GM23338 (cell line): ENCODE data around the gene TFDP1. TPM values are rescaled to one million over a fixed set of nuclear protein-coding genes. Genes with fewer than 3 reads are reported as not detected.

Experiments used
- ATAC-seq: fragments of 200-7000 bp; cut with Tn5 transposase; 3 replicates; pipeline ENCODE4 v1.9.1; 2020
- DNase-seq: peaks from one replicate; pipeline ENCODE4 v3.0.0-alpha.2; 2015; ENCODE audit warnings: low spot score
- H2AFZ ChIP-seq: fragments of 200-600 bp; sonication (generic); 2 replicates; pipeline ENCODE4 v1.8.0; 2016; ENCODE audit warnings: antibody characterized with exemption, mild to moderate bottlenecking, moderate library complexity
- H3F3A ChIP-seq: fragments of 200-600 bp; sonication (generic); replicated peaks from 2 replicates; pipeline ENCODE4 v1.8.0; 2017; ENCODE audit warnings: antibody characterized with exemption, mixed run types, low read depth
- H3K27ac ChIP-seq: fragments of 200-600 bp; sonication (generic); 2 replicates; pipeline ENCODE4 v1.6.1; 2016; ENCODE audit warnings: low read depth
- H3K27me3 ChIP-seq: fragments of 200-600 bp; sonication (generic); 2 replicates; pipeline ENCODE4 v1.8.0; 2016; ENCODE audit warnings: mild to moderate bottlenecking, mixed run types, moderate library complexity; ENCODE audit not compliant: insufficient read depth
- H3K36me3 ChIP-seq: fragments of 200-600 bp; sonication (generic); 2 replicates; pipeline ENCODE4 v1.8.0; 2016; ENCODE audit warnings: mild to moderate bottlenecking; ENCODE audit not compliant: insufficient read depth
- H3K4me1 ChIP-seq: fragments of 200-600 bp; sonication (generic); 2 replicates; pipeline ENCODE4 v1.8.0; 2016; ENCODE audit warnings: mild to moderate bottlenecking, moderate library complexity; ENCODE audit not compliant: insufficient read depth
- H3K4me2 ChIP-seq: fragments of 200-600 bp; sonication (generic); 2 replicates; pipeline ENCODE4 v1.7.1; 2017; ENCODE audit warnings: mixed run types
- H3K4me3 ChIP-seq: fragments of 200-600 bp; sonication (generic); 2 replicates; pipeline ENCODE4 v1.6.1; 2016; ENCODE audit warnings: mixed run types
- H3K79me2 ChIP-seq: fragments of 200-600 bp; sonication (generic); replicated peaks from 2 replicates; pipeline ENCODE4 v1.8.0; 2017; ENCODE audit warnings: mild to moderate bottlenecking; ENCODE audit not compliant: insufficient read depth
- H3K9me2 ChIP-seq: fragments of 200-600 bp; sonication (generic); 2 replicates; pipeline ENCODE4 v1.8.0; 2017; ENCODE audit not compliant: insufficient read depth
- H4K20me1 ChIP-seq: fragments of 200-600 bp; sonication (generic); replicated peaks from 2 replicates; pipeline ENCODE4 v1.8.0; 2017; ENCODE audit warnings: mild to moderate bottlenecking; ENCODE audit not compliant: insufficient read depth
- H3K27ac Mint-ChIP-seq: 2 replicates; pipeline ENCODE4 v1.8.0; 2020; ENCODE audit warnings: inconsistent platforms, mild to moderate bottlenecking, moderate library complexity, mixed read lengths
- H3K27me3 Mint-ChIP-seq: 3 replicates; pipeline ENCODE4 v1.8.0; 2022; ENCODE audit warnings: low read depth, mild to moderate bottlenecking, moderate library complexity, mixed read lengths, inconsistent platforms; ENCODE audit not compliant: insufficient read depth, poor library complexity
- H3K36me3 Mint-ChIP-seq: 3 replicates; pipeline ENCODE4 v1.8.0; 2021; ENCODE audit warnings: low read depth, mild to moderate bottlenecking, inconsistent platforms, moderate library complexity, mixed read lengths
- H3K4me1 Mint-ChIP-seq: 3 replicates; pipeline ENCODE4 v1.8.0; 2020; ENCODE audit warnings: mild to moderate bottlenecking, inconsistent platforms, mixed read lengths
- H3K4me3 Mint-ChIP-seq: 3 replicates; pipeline ENCODE4 v1.8.0; 2021; ENCODE audit warnings: moderate library complexity, mild to moderate bottlenecking, inconsistent platforms, mixed read lengths
- H3K9me3 Mint-ChIP-seq: 3 replicates; pipeline ENCODE4 v1.8.0; 2020; ENCODE audit warnings: moderate library complexity, mild to moderate bottlenecking, inconsistent platforms, mixed read lengths
- CREB1 ChIP-seq: fragments of 250-450 bp; sonication (Bioruptor Pico); IDR thresholded peaks from 2 replicates; pipeline ENCODE4 v1.5.0; 2020; ENCODE audit warnings: low read depth, mild to moderate bottlenecking, moderate library complexity
- CTCF ChIP-seq, 2 experiments: fragments of 200-600 bp in 1 of 2; sonication (generic) in 1 of 2; conservative IDR thresholded peaks; 2 replicates each; pipeline versions ENCODE4 v1.5.1 to v1.6.1; 2016 to 2017; ENCODE audit warnings: antibody characterized with exemption in 2 of 2, low read depth in 2 of 2, mild to moderate bottlenecking in 2 of 2, moderate library complexity in 1 of 2
- ETS1 ChIP-seq: IDR thresholded peaks from 2 replicates; pipeline ENCODE4 v1.6.1; 2016; ENCODE audit warnings: antibody characterized with exemption
- EZH2 ChIP-seq: fragments of 200-600 bp; sonication (generic); IDR thresholded peaks from one replicate; pipeline ENCODE4 v1.8.0; 2017; ENCODE audit warnings: antibody characterized with exemption, mild to moderate bottlenecking, low read depth; ENCODE audit not compliant: unreplicated experiment
- EZH2phosphoT487 ChIP-seq: fragments of 200-600 bp; sonication (generic); IDR thresholded peaks from one replicate; pipeline ENCODE4 v1.8.1; 2018; ENCODE audit warnings: antibody characterized with exemption; ENCODE audit not compliant: unreplicated experiment
- JUNB ChIP-seq: IDR thresholded peaks from one replicate; pipeline ENCODE4 v1.6.1; 2016; ENCODE audit warnings: antibody characterized with exemption; ENCODE audit not compliant: unreplicated experiment
- NANOG ChIP-seq: IDR thresholded peaks from 2 replicates; pipeline ENCODE4 v1.6.1; 2016; ENCODE audit warnings: antibody characterized with exemption, borderline replicate concordance
- POLR2AphosphoS5 ChIP-seq: IDR thresholded peaks from 2 replicates; pipeline ENCODE4 v1.6.1; 2016; ENCODE audit warnings: antibody characterized with exemption, low read depth
- REST ChIP-seq: IDR thresholded peaks from one replicate; pipeline ENCODE4 v1.6.1; 2018; ENCODE audit warnings: antibody characterized with exemption; ENCODE audit not compliant: unreplicated experiment
- STAT1 ChIP-seq: IDR thresholded peaks from one replicate; pipeline ENCODE4 v1.6.1; 2016; ENCODE audit warnings: antibody characterized with exemption; ENCODE audit not compliant: unreplicated experiment
- ZNF114 ChIP-seq: fragments of 250-450 bp; sonication (Bioruptor Pico); IDR thresholded peaks from 2 replicates; pipeline ENCODE4 v1.5.0; 2020; ENCODE audit warnings: mild to moderate bottlenecking, moderate library complexity
- ZNF331 ChIP-seq: fragments of 250-450 bp; sonication (Bioruptor Pico); IDR thresholded peaks from 2 replicates; pipeline ENCODE4 v1.5.0; 2020; ENCODE audit warnings: low read depth, mild to moderate bottlenecking, moderate library complexity
- ZNF462 ChIP-seq: fragments of 250-450 bp; sonication (Bioruptor Pico); IDR thresholded peaks from 2 replicates; pipeline ENCODE4 v1.5.0; 2020; ENCODE audit warnings: mild to moderate bottlenecking, moderate library complexity
- polyA plus RNA-seq: library from polyadenylated mRNA; unstranded; fragments of >200 nt; fragmentation: Nextera tagmentation; extraction: Ambion mirVana; gene quantifications from 2 replicates; pipeline ENCODE4 v1.2.1, GENCODE V29; 2016
- total RNA-seq: library from RNA; depleted of rRNA; stranded (reverse); fragments of >200 nt; shearing (Covaris generic); gene quantifications from 2 replicates; pipeline ENCODE4 v1.2.3, GENCODE V29; 2014

Gene TFDP1
- total and polyA plus RNA-seq, 2 experiments from 2014 or later: 42.9 to 80.0 TPM

GRCh38 chr13:113641426-113641825, 56.9 kb downstream of the TFDP1 start:
- H3K36me3 ChIP-seq: peaks cover 20% of the 10 kb centered on the region
- no peak overlapping the region for H2AFZ ChIP-seq
- peaks cover 3% of the 10 kb centered on the region; the same call in 1 of the 2 replicates for H4K20me1 ChIP-seq
- no peak overlapping the region for H3K4me3 Mint-ChIP-seq
- peaks cover 30% of the 10 kb centered on the region; the same call in 2 of the 3 replicates for H3K9me3 Mint-ChIP-seq
- peaks cover 79% of the 10 kb centered on the region for H3K36me3 Mint-ChIP-seq
- H3K4me3 ChIP-seq: no peak overlapping the region
- no peak overlapping the region for H3K27ac Mint-ChIP-seq
- no peaks in the 10 kb centered on the region for H3K4me1 ChIP-seq
- no peaks in the 10 kb centered on the region for H3K27me3 Mint-ChIP-seq
- no peak for DNase-seq
- H3K9me2 ChIP-seq: no peaks in the 10 kb centered on the region
- H3F3A ChIP-seq: no peaks in the 10 kb centered on the region
- TF ChIP-seq ZNF114 (CRISPR knock-in tag): no peak
- TF ChIP-seq CREB1 (CRISPR knock-in tag): no peak
- no peak for TF ChIP-seq ETS1
- no peak for TF ChIP-seq NANOG
- no peak for TF ChIP-seq EZH2phosphoT487
- no peak for TF ChIP-seq JUNB
- TF ChIP-seq ZNF331 (CRISPR knock-in tag): no peak
- TF ChIP-seq ZNF462: no peak
- TF ChIP-seq STAT1: no peak
- TF ChIP-seq CTCF (conservative IDR thresholded peaks at IDR 0.05; ENCODE audit: low read depth in 2 of 2): no peak
- no peak for TF ChIP-seq REST
- no peak for TF ChIP-seq POLR2AphosphoS5
- no peak for TF ChIP-seq EZH2
- H3K4me2 ChIP-seq: no peak overlapping the region
- no peak for ATAC-seq
- H3K27ac ChIP-seq: no peak overlapping the region
- H3K4me1 Mint-ChIP-seq: no peaks in the 10 kb centered on the region
- no peaks in the 10 kb centered on the region for H3K79me2 ChIP-seq
- no peaks in the 10 kb centered on the region for H3K27me3 ChIP-seq
